HG03521 (cell line): Measurements from ENCODE around the gene BMP10.
"Not testable (repeated sequence)": the region's sequence is repeated elsewhere in the genome, so short reads cannot be mapped to it uniquely, and the experiment has no call there.

Source experiments
- ATAC-seq: cut with Tn5 transposase; IDR thresholded peaks from one replicate; pipeline ENCODE4 v1.9.1; 2021; ENCODE audit warnings: mild to moderate bottlenecking, moderate library complexity; ENCODE audit not compliant: unreplicated experiment

BMP10 gene

GRCh38 chr2:68895981-68896380 is 24.8 kb upstream of the BMP10 start:
- ATAC-seq, result not testable (repeated sequence)

GRCh38 chr2:68889500-68889899 is 18.3 kb upstream of the BMP10 start:
- no peak for ATAC-seq

GRCh38 chr2:68889021-68889420 is 17.8 kb upstream of the BMP10 start:
- no peak for ATAC-seq

DNA sequence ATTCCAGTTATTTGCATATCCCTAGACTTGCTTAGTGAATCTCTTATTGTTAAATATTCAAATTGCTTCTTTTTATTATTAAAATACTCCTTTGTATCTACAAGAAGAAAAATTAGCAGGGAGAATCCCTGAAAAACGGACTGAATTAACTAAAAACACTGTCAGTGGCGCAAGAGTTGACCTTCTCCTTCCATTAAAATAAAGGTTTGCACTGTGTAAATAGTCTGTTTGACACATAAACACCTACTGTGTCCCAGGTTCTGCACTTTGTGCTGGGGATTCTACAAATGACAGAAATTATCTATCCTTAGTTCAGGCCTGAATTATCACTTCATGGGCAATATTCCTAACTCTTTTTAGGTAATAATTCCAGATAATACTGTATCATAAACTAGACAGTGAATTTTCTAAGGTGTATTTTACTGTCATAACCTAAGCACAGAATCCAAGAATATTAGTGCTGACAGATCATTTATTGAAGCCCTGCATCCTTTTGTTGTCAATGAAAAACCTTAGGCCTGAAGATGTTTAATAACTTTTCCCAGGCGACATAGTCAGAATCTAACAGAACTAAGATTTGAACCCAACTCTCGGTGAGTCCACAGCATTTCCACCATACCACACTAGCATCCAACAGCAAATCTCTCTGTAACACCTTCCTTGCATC is 17.0 kb upstream of the BMP10 start:
- ATAC-seq, result no peak

- no peak for ATAC-seq
Measured at GRCh38 chr2:68885811-68886075, 14.5 kb upstream of the BMP10 start.

GRCh38 chr2:68885074-68885810 is 14.0 kb upstream of the BMP10 start:
- ATAC-seq, result no peak

GRCh38 chr2:68880213-68880612 is 9.0 kb upstream of the BMP10 start:
- ATAC-seq, result no peak

- ATAC-seq, result no peak
Measured at GRCh38 chr2:68879296-68879695, 8.1 kb upstream of the BMP10 start.

GRCh38 chr2:68878753-68879152 is 7.6 kb upstream of the BMP10 start:
- no peak for ATAC-seq

GRCh38 chr2:68878071-68878711 is 7.0 kb upstream of the BMP10 start:
- ATAC-seq, result no peak

DNA sequence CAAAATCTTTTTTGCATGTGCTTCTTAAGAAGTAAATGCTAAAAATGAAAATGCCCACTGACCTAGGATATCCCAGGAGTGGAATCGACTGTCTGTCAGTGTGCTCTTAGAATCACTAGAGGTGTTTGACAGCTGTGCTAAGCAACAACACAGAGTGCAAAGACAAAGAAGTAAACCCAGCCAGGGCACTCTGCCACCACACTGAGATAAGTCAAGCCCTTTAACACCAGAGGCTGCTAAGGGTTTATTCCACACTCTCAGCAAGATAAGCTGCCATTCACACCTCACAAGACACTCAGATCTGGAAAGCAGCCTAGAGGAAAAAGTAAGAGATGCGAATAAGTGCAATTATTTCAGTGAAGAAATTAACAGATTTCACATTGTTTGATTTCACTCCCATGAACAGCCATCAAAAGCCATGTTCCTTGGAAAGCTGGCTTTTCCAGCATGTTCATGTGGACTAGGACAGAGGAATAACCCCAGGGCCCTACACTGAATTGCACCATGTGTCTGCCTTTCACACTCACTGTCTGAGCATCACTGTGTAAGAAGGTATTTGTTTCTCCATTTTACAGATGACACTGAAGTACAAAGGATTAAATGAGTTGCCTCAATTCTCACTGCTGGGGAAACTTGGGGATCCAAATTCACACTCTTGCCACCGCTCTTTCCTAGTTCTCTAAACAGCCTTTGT is 6.0 kb upstream of the BMP10 start:
- no peak for ATAC-seq

GRCh38 chr2:68870215-68870614 is 982 bp downstream of the BMP10 start:
- ATAC-seq, result no peak

DNA sequence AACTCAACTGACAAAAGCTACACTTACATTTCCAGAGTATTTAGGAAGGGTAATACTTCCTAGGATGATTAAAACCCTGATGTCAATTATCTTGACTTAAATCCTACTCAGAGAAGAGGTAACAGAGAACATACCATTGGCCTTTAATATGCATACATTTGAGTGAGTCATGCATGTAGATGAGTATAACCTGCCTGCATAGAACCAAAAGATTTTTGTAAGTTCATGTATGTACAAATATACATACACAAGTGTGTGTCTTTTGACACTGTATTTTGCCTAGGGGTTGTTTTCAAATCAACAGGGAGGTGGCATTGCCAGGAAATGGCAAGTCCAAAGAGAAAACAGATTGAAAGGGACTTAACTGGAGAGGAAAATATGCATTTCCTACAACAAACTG is 6.1 kb downstream of the BMP10 start:
- ATAC-seq, result no peak

DNA sequence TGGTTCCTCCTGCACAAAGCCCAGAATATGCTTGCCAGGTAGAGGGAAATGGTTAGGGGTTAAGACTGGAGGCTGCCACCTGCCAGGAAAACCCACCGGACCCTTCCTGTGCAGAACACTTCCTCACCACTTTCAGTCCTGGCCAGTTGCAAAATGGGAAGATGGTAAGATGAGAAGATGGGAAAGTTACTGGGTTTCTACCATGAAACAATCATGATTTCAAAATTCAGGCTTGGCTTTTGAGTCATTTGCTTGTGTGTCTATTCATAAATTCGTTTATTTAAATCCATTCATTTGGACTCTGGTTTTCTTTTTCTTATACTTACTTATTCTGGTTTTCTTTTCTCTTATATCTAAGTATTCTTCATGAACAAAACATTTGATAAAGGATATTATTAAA is 7.2 kb downstream of the BMP10 start:
- no peak for ATAC-seq

GRCh38 chr2:68862889-68863288 is 8.3 kb downstream of the BMP10 start:
- no peak for ATAC-seq

DNA sequence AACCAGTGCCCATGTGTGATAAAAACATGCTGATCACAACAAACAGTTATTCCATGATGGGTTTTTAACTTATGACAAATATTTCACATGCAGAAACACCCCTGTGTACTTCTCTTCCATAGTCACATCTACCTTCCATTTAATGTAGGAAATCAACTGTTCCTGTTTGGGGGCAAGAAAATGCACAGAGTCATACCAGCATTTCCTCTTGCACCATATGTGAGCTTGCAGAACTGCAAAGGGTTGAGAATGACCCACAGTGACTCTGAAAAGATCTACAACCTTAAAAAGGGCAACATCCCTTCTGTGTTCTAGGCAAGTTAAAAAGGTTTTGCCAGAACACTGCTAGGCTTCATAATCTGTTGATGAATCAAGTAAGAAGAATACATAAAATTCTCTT is 9.9 kb downstream of the BMP10 start:
- no peak for ATAC-seq

DNA sequence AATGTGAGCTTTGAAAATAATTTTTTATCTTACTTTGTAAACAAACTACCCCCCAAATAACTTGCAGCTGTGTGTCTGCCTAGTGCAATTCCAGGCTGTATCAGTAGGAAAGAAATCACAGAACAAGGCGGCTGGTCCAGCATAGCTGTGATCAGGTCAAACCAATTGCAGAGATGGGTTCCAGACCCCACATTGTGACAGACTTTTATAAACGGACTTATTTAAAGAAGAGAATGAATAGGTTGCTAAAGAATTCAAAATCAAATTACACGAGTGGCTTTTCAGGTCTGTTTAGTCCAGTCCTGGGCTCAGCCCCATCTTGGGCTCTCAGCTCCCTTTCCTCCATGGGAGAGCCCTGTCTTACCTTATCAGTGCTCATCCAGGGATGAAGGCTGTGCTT is 11.1 kb downstream of the BMP10 start:
- ATAC-seq, result no peak

GRCh38 chr2:68857855-68858456 is 13.2 kb downstream of the BMP10 start:
- no peak for ATAC-seq

- no peak for ATAC-seq
Measured at GRCh38 chr2:68857202-68857845, 13.9 kb downstream of the BMP10 start.

DNA sequence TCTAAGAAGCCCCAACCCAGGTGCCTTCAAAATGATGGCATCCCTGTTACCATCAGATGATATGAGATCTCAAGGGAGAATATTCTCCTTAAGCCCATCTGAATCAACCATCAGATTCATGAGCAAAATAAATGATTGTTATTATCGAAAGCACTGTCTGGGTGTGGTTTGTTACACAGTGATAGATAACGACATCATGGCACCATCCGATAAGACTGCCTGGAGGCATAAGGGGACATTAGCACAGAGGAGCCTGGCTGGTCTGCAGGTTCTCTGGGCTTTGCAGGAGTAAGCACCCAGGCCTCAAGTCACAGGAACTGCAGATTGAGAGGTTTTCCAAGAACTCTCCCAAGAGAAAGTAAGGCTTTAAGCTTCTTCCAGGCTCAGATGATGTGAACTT is 15.6 kb downstream of the BMP10 start:
- no peak for ATAC-seq

DNA sequence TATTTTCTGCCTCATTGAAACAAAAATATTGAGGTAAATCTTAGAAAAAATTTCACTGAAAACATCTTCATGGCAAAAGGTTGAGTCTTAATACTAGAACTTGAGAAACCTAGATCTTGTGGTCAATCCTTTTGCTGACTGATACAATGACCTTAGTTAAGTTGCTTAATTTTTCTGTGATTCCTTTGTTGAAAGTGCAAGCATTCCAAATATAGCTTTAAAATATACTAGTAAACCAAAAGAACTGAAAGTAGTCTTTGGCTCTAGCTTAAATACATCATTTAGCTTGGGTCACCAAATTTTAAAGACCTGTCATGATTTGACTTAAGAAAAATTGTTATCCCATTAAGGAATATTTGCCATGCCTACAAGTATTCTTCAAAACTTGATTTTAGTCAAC is 16.7 kb downstream of the BMP10 start:
- ATAC-seq, result no peak
